Ramos (cell line): ENCODE data around the gene DENND1A.

Source experiments
- in situ Hi-C: fragments of 300-500 bp; cut with MboI; formaldehyde crosslinking; loops from one replicate; pipeline ENCODE4 v1.14.3; 2022; ENCODE audit warnings: low sequenced_read_pairs; ENCODE audit not compliant: unreplicated experiment

DENND1A gene

DNA sequence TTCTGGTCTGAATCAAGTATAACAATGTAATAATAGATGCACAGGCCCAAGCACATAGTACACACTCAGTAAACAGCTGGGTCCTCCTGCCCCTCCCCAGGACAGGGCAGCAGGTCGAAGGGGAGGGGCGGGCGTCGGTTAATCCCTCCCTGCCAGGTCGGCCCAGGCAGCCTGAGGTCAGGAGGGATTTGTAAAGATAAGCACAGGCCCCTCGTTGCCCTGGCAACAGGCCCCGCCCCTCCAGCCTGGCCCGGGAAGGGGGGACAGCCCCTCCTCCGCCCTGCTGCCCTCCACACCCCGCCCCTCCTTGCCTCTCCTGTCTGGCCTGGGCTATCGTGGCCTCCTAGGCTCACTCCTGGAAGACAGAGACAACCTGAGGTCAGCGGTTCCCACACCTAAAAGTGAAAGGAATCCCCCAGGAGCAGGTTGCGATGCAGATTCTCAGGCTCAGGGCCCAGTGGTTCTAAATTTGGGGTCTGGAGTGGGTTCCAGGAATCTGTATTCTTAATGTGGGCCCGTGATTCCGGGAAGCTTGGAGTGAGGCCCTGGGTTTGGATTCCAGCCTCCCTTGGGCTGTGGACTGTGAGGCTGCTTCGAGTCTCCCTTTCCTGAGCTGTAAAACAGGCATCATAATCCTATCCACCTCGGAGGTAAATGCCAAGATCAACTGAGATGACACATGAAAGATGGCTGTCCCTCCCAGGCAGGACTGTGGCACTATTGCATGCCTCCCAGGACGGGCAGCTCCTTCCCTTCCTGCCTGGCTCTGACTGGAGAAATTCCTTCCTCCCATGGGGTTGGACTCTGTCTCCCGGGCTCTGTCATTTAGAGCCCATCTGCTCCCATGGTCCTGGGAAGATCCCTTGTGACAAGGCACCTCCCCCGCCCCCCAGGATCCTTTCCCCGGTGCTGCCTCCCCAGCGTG is 569.5 kb downstream of the DENND1A start:
- in situ Hi-C loops, result loop anchor here (25.0 kb wide), 2 partner anchors 548 to 898 kb away; partner anchors contain the start of gene OR1K1

DNA sequence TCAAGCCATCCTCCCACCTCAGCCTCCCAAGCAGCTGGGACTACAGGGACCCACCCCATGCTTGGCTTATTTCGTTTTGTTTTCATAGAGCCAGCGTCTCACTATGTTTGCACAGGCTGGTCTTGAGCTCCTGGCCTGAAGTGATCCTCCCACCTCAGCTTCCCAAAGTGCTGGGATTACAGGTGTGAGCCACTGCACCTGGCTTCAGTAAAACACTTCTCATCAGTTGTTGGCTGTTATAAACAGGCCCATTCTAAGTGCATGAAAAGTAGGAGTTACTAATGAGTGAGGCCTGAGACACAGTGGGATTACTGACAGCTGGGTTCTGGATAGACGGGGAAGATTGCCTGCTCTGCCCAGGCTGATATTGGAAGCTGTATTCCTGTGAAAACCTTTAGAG is 570.4 kb downstream of the DENND1A start:
- in situ Hi-C loops, result loop anchor here (25.0 kb wide), 2 partner anchors 547 to 897 kb away; partner anchors contain the start of gene OR1K1

- in situ Hi-C loops, result loop anchor here (25.0 kb wide), 2 partner anchors 547 to 897 kb away; partner anchors contain the start of gene OR1K1
Observed at GRCh38 chr9:123359106-123359505, 570.8 kb downstream of the DENND1A start.

GRCh38 chr9:123358181-123358905 is 571.6 kb downstream of the DENND1A start:
- in situ Hi-C loops, result loop anchor here (25.0 kb wide), 2 partner anchors 546 to 896 kb away; partner anchors contain the start of gene OR1K1

- in situ Hi-C loops, result loop anchor here (25.0 kb wide), 2 partner anchors 545 to 895 kb away; partner anchors contain the start of gene OR1K1
Observed at GRCh38 chr9:123357743-123358059, 572.2 kb downstream of the DENND1A start.

GRCh38 chr9:123356851-123357742 is 572.8 kb downstream of the DENND1A start:
- in situ Hi-C loops, result loop anchor here (25.0 kb wide), 2 partner anchors 545 to 895 kb away; partner anchors contain the start of gene OR1K1

- in situ Hi-C loops, result loop anchor here (25.0 kb wide), 2 partner anchors 544 to 894 kb away; partner anchors contain the start of gene OR1K1
Observed at GRCh38 chr9:123355761-123356431, 574.0 kb downstream of the DENND1A start, which contains the start of gene CRB2. TSS of gene CRB2 (plus strand) at chr9:123356197. CDS start at chr9:123356261, 64 bp downstream.

- in situ Hi-C loops, result loop anchor here (5.0 to 25.0 kb wide), 3 partner anchors 273 to 893 kb away; partner anchors contain the start of gene OR1K1
Observed at GRCh38 chr9:123354806-123355508, 575.0 kb downstream of the DENND1A start.

- in situ Hi-C loops, result loop anchor here (5.0 to 25.0 kb wide), 3 partner anchors 272 to 892 kb away; partner anchors contain the start of gene OR1K1
Observed at GRCh38 chr9:123353984-123354591, 575.8 kb downstream of the DENND1A start.

- in situ Hi-C loops, result loop anchor here (5.0 to 25.0 kb wide), 3 partner anchors 271 to 891 kb away; partner anchors contain the start of gene OR1K1
Observed at GRCh38 chr9:123353041-123353440, 576.9 kb downstream of the DENND1A start.

DNA sequence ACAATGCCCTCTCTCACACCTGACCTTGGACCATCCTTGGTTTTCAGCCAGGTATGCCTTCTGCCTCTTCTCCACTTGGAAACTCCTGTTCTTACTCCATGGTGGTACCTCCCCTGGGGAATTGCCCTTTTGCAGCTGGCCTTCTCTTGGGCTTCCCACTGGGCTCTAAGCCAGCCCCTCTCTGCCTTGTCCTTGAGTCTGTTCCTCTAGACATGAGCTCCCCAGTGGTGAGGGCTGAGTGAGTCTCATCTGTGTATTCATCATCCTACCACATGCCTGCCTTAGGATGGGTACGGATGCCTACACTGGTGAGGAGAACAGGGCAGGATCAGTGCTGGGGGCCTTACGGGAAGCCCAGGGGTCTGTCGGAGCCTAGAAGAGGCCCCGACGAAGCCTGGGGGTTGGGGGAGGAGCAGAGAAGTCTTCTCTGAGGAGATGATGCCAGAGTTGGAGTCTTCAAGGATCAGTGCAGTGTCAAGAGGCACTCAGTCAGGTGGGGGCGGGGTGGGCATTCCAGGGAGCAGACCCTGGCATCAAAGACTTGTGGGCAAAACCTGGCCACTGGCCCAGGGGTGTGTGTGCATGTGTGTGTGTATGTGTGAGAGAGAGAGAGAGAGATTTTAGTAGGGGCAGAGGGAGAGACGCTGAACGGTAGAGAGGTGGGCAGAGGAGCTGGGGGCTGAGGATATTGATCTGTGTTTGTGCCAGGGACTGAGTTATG is 579.2 kb downstream of the DENND1A start:
- in situ Hi-C loops, result loop anchor here (5.0 to 25.0 kb wide), 3 partner anchors 268 to 888 kb away; partner anchors contain the start of gene OR1K1

DNA sequence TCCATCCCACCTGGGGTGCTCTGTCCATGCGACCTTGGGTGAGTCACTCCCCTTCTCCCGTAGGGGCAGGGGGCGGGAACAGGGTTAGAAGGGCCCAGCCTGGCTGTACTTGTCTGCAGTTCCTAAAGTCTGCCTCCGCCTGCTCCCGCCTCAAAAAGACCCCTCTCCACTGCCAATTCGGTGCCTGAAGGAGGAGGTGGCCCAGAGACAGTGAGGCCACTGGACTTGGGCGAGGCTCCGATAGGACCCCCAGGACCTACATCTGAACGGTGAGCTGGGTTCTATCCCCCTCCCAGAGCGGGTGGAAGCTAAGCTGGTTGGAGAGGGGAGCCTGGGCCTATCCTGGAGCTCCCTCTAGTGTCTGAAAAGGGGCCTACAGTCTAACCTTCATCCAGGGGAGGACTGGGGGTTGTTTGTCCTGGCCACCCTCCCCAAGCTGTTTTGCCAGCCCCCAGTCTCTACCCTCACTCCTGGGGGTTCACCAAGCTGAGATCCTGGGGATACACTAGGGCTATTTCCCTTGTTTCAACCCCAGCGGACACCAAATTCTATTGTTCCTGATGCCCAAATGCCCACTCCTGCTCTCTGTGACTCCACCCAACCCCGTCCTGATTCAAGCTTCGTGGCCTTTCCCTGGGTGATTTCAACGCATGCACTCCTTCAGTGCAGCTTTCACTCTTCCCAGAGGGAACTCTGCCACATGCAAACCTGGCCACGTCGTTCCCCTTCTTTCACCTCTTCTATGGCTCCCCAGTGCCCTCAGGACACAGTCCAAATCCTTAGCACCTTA is 580.0 kb downstream of the DENND1A start:
- in situ Hi-C loops, result loop anchor here (5.0 to 25.0 kb wide), 5 partner anchors 175 to 888 kb away; partner anchors contain the start of genes OR1K1, RC3H2 and ZBTB6

DNA sequence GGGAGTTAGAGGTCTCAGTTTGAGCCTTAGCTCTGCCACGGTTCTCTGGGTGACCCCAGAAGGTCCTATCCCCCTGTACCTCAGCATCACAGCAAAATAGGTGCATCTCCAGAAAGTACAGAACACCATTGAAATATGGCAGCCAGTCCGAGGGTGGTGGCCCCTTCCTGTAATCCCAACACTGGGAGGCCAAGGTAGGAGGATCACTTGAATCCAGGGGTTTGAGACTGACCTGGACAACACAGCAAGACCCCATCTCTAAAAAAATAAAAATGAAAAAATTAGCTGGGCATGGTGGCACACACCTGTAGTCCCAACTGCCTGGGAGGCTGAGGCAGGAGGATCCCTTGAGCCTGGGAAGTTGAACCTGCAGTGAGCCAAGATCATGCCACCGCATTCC is 580.9 kb downstream of the DENND1A start:
- in situ Hi-C loops, result loop anchor here (10.0 to 25.0 kb wide), 2 partner anchors 174 to 437 kb away; partner anchors contain the start of genes RC3H2 and ZBTB6

GRCh38 chr9:123348317-123348992 is 581.5 kb downstream of the DENND1A start:
- in situ Hi-C loops, result loop anchor here (10.0 to 25.0 kb wide), 2 partner anchors 174 to 436 kb away; partner anchors contain the start of genes RC3H2 and ZBTB6

- in situ Hi-C loops, result loop anchor here (10.0 to 25.0 kb wide), 2 partner anchors 173 to 435 kb away; partner anchors contain the start of genes RC3H2 and ZBTB6
Observed at GRCh38 chr9:123347289-123348060, 582.5 kb downstream of the DENND1A start.
